Keratinocyte (primary cell): ENCODE data around the gene ODF2L.

Experiments
- EZH2 ChIP-seq: IDR thresholded peaks from one replicate; pipeline ENCODE4 v1.6.1; 2012; ENCODE audit warnings: inconsistent platforms, mild to moderate bottlenecking, low read length, moderate library complexity
- TF ChIP-seq, protein P1 (sequence below), 3 experiments: IDR thresholded peaks in 1 of 3; conservative IDR thresholded peaks in 1 of 3; optimal IDR thresholded peaks in 1 of 3; 2 replicates in 2 of 3; 3 replicates in 1 of 3; pipeline versions ENCODE3 to v1.5.1; 2011; ENCODE audit warnings: low read length in 3 of 3, mild to moderate bottlenecking in 3 of 3, moderate library complexity in 2 of 3, control low read depth in 1 of 3, inconsistent platforms in 1 of 3; ENCODE audit not compliant: insufficient read depth in 2 of 3; ENCODE audit errors: extremely low read depth in 1 of 3

DNA sequence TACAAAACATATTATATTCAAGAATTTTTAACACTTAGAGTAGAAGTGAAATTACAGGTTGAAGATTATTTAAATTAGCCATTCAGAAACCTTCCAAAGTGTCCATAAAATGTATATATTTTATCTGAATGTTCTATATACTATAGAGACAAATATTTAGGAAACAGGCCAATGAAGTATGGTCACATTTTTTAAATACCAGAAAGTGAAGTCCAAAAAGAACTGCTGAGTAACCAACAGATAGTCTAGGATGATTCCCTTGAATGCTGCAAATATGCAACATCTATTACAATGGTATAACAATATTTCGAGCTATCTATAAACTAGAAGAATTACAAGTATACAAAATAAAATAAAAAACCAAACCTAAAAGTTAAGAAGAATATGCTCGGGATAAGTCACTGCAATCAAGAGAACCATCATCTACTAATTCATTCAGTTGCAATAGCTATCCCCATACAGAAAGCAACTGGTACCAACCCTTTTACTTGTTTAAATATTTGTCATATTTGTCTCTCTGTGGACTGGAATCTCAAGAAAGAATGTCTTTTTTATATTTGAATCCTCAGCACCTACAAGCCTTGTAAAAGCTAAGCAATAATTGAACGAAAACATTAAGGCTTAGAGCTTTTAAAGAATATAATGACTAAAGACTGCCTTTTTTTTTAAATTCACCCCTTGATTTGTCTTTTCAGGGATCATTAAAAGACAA is 8.1 kb downstream of the ODF2L start:
- TF ChIP-seq, protein P1, sequence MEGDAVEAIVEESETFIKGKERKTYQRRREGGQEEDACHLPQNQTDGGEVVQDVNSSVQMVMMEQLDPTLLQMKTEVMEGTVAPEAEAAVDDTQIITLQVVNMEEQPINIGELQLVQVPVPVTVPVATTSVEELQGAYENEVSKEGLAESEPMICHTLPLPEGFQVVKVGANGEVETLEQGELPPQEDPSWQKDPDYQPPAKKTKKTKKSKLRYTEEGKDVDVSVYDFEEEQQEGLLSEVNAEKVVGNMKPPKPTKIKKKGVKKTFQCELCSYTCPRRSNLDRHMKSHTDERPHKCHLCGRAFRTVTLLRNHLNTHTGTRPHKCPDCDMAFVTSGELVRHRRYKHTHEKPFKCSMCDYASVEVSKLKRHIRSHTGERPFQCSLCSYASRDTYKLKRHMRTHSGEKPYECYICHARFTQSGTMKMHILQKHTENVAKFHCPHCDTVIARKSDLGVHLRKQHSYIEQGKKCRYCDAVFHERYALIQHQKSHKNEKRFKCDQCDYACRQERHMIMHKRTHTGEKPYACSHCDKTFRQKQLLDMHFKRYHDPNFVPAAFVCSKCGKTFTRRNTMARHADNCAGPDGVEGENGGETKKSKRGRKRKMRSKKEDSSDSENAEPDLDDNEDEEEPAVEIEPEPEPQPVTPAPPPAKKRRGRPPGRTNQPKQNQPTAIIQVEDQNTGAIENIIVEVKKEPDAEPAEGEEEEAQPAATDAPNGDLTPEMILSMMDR (optimal IDR thresholded peaks at IDR 0.05 in 1 of 3, IDR thresholded peaks at IDR 0.05 in 1 of 3, conservative IDR thresholded peaks at IDR 0.05 in 1 of 3; ENCODE audit: extremely low read depth in 1 of 3, insufficient read depth in 2 of 3, low read length in 3 of 3) = no peak
- TF ChIP-seq EZH2 = no peak
